H1 (cell line): Measurements from ENCODE around the gene ZNF573. TPM values are rescaled to one million over a fixed set of nuclear protein-coding genes. Genes with fewer than 3 reads are reported as not detected.

Source experiments
- CBX8 ChIP-seq: fragments of 300-800, 300-1000 bp; sonication (generic); IDR thresholded peaks from 2 replicates; pipeline ENCODE4 v1.7.1; 2016; ENCODE audit warnings: low read depth, low read length, borderline replicate concordance
- CHD2 ChIP-seq: IDR thresholded peaks from 2 replicates; pipeline ENCODE4 v1.6.1; 2012; ENCODE audit warnings: low read length, improper control_type of control experiment
- E2F6 ChIP-seq: IDR thresholded peaks from 2 replicates; pipeline ENCODE4 v1.6.1; 2012; ENCODE audit warnings: inconsistent platforms
- EP300 ChIP-seq, 2 experiments: IDR thresholded peaks; 1 replicate in 1 of 2; 2 replicates in 1 of 2; pipeline ENCODE4 v1.6.1; 2011 to 2012; ENCODE audit warnings: low read depth in 2 of 2, low read length in 2 of 2, mild to moderate bottlenecking in 2 of 2, borderline replicate concordance in 1 of 2, inconsistent platforms in 1 of 2, moderate library complexity in 1 of 2
- FOSL1 ChIP-seq: IDR thresholded peaks from 2 replicates; pipeline ENCODE4 v1.6.1; 2011; ENCODE audit warnings: mild to moderate bottlenecking, low read depth, low read length, moderate library complexity; ENCODE audit not compliant: insufficient read depth
- GTF2F1 ChIP-seq: IDR thresholded peaks from 2 replicates; pipeline ENCODE4 v1.6.1; 2012; ENCODE audit warnings: low read depth, low read length, improper control_type of control experiment, borderline replicate concordance
- HDAC6 ChIP-seq: IDR thresholded peaks from one replicate; pipeline ENCODE4 v1.7.1; 2012; ENCODE audit warnings: low read depth, mild to moderate bottlenecking, inconsistent platforms, low read length, moderate library complexity
- JUN ChIP-seq: IDR thresholded peaks from 2 replicates; pipeline ENCODE4 v1.6.1; 2011; ENCODE audit warnings: low read depth, mild to moderate bottlenecking, improper control_type of control experiment, low read length
- JUND ChIP-seq: IDR thresholded peaks from 2 replicates; pipeline ENCODE4 v1.6.1; 2011; ENCODE audit warnings: mild to moderate bottlenecking, improper control_type of control experiment, low read length
- KDM1A ChIP-seq: fragments of 200-600, 300-600 bp; sonication (generic); IDR thresholded peaks from 2 replicates; pipeline ENCODE4 v1.7.1; 2016; ENCODE audit warnings: mild to moderate bottlenecking, low read length, borderline replicate concordance
- KDM5A ChIP-seq: fragments of 200-600 bp; IDR thresholded peaks from 2 replicates; pipeline ENCODE4 v1.7.1; 2012; ENCODE audit warnings: mild to moderate bottlenecking, low read length, inconsistent platforms, mixed read lengths
- MAX ChIP-seq: IDR thresholded peaks from 2 replicates; pipeline ENCODE4 v1.6.1; 2012; ENCODE audit warnings: inconsistent platforms
- PHF8 ChIP-seq: fragments of 200-600 bp; sonication (generic); conservative IDR thresholded peaks from 2 replicates; pipeline ENCODE4 v1.7.1; 2012; ENCODE audit warnings: low read depth, mild to moderate bottlenecking, inconsistent platforms, low read length, moderate library complexity
- POU5F1 ChIP-seq: IDR thresholded peaks from 2 replicates; pipeline ENCODE4 v1.6.1; 2011; ENCODE audit warnings: low read depth, mild to moderate bottlenecking, low read length, moderate library complexity
- RAD21 ChIP-seq, 2 experiments: IDR thresholded peaks in 1 of 2; conservative IDR thresholded peaks in 1 of 2; 2 replicates each; pipeline ENCODE4 v1.6.1; 2011; ENCODE audit warnings: low read depth in 2 of 2, low read length in 2 of 2, improper control_type of control experiment in 1 of 2, inconsistent platforms in 1 of 2, mild to moderate bottlenecking in 1 of 2, moderate library complexity in 1 of 2
- RBBP5 ChIP-seq: IDR thresholded peaks from 2 replicates; pipeline ENCODE4 v1.7.1; 2012; ENCODE audit warnings: low read depth, mild to moderate bottlenecking, inconsistent platforms, low read length, moderate library complexity, borderline replicate concordance
- RFX5 ChIP-seq: IDR thresholded peaks from 2 replicates; pipeline ENCODE4 v1.6.1; 2011; ENCODE audit warnings: low read depth, low read length, improper control_type of control experiment, borderline replicate concordance
- SIN3A ChIP-seq, 2 experiments: IDR thresholded peaks in 1 of 2; conservative IDR thresholded peaks in 1 of 2; 2 replicates each; pipeline ENCODE4 v1.6.1; 2011 to 2012; ENCODE audit warnings: low read length in 2 of 2, improper control_type of control experiment in 1 of 2, low read depth in 1 of 2, mild to moderate bottlenecking in 1 of 2
- SRF ChIP-seq: IDR thresholded peaks from 2 replicates; pipeline ENCODE4 v1.6.1; 2011; ENCODE audit warnings: mild to moderate bottlenecking, low read depth, low read length, moderate library complexity
- TAF1 ChIP-seq: IDR thresholded peaks from 2 replicates; pipeline ENCODE4 v1.6.1; 2011; ENCODE audit warnings: mild to moderate bottlenecking, low read depth, low read length
- TAF7 ChIP-seq: optimal IDR thresholded peaks from 2 replicates; pipeline ENCODE3; 2011; ENCODE audit warnings: low read depth, mild to moderate bottlenecking, inconsistent platforms, low read length, moderate library complexity, borderline replicate concordance
- TEAD4 ChIP-seq: IDR thresholded peaks from 2 replicates; pipeline ENCODE4 v1.6.1; 2012; ENCODE audit warnings: low read depth, low read length, inconsistent platforms, mixed read lengths
- polyA plus RNA-seq, 7 experiments: library from polyadenylated mRNA; depleted of rRNA in 3 of 7; stranded (reverse) in 5 of 7; unstranded in 2 of 7; fragments of >200 nt in 5 of 7; fragments of 200-250 nt in 2 of 7; gene quantifications; 1 replicate in 5 of 7; 2 replicates in 1 of 7; 4 replicates in 1 of 7; pipeline versions ENCODE4 v1.2.1 to v1.2.3, GENCODE V29; 2011 to 2013; ENCODE audit warnings: missing spikeins in 2 of 7, mixed read lengths in 2 of 7
- total RNA-seq: library from RNA; stranded (reverse); fragmentation: NEBNext Ultra II Directional; extraction: Animal tissue kit (Norgen Biotek cat#: 25700); gene quantifications from 2 replicates; pipeline ENCODE4 v1.2.1, GENCODE V29; 2021

The ZNF573 gene
- total and polyA plus RNA-seq, 2 of the 8 experiments (the other 6 are each of a cell fraction or from before 2014, with no cell fraction given), result 6.3 to 13.8 TPM

GRCh38 chr19:37719111-37719926 lies 60.1 kb downstream of the ZNF573 start, which contains the start of gene ZNF607 (continued):
- TF ChIP-seq E2F6, result no peak; the same call in 1 of the 2 replicates
- TF ChIP-seq SIN3A (conservative IDR thresholded peaks at IDR 0.05 in 1 of 2, IDR thresholded peaks at IDR 0.05 in 1 of 2; ENCODE audit: low read depth in 1 of 2, low read length in 2 of 2), result 0 out of 4 replicates have a peak, but pooled peaks of 1 of the 2 experiments have one; percentile 6
- no peak for TF ChIP-seq HDAC6
- no peak for TF ChIP-seq RFX5
- TF ChIP-seq EP300 (IDR thresholded peaks at IDR 0.05; ENCODE audit: borderline replicate concordance in 1 of 2, low read depth in 2 of 2, low read length in 2 of 2), result no peak
- no peak for TF ChIP-seq SRF
- TF ChIP-seq TAF7, result no peak
- TF ChIP-seq MAX, result no peak
- no peak for TF ChIP-seq GTF2F1
- no peak; the same call in 1 of the 2 replicates for TF ChIP-seq RBBP5
- TF ChIP-seq TEAD4, result no peak
- TF ChIP-seq KDM1A, result no peak
- no peak for TF ChIP-seq JUN
- no peak for TF ChIP-seq POU5F1
- TF ChIP-seq TAF1, result peak; percentile 43; the same call in 1 of the 2 replicates
- no peak for TF ChIP-seq CHD2
- TF ChIP-seq FOSL1, result no peak
- TF ChIP-seq CBX8, result no peak
- no peak for TF ChIP-seq JUND
- no peak for TF ChIP-seq KDM5A
- TF ChIP-seq PHF8, result peak; percentile 65
- TF ChIP-seq RAD21 (IDR thresholded peaks at IDR 0.05 in 1 of 2, conservative IDR thresholded peaks at IDR 0.05 in 1 of 2; ENCODE audit: low read depth in 2 of 2, low read length in 2 of 2), result peak; percentile 56 to 66
